Fibroblast of pulmonary artery (primary cell): ENCODE results near the gene ZNF385D.

Source experiments
- DNase-seq: peaks from one replicate; pipeline ENCODE4 v3.0.0-alpha.2; 2010; ENCODE audit warnings: low read depth
- H3K4me3 ChIP-seq: replicated peaks from 2 replicates; pipeline ENCODE4 v1.5.1; 2011; ENCODE audit warnings: low read depth, mild to moderate bottlenecking, control low read depth, low read length, moderate library complexity
- CTCF ChIP-seq: IDR thresholded peaks from 2 replicates; pipeline ENCODE4 v1.5.1; 2011; ENCODE audit warnings: mild to moderate bottlenecking, control low read depth, low read length, inconsistent platforms; ENCODE audit errors: missing control alignments

The ZNF385D gene

GRCh38 chr3:21750831-21751391 lies at the start of gene ZNF385D:
Gene ZNF385D (minus strand): TSS chr3:21751210. CDS start chr3:21750916, 294 bp downstream.
- peak within 1 kb of the TSS; percentile 54 for H3K4me3 ChIP-seq
- DNase-seq, result peak; percentile 56
- no peak for TF ChIP-seq CTCF

- no peak for DNase-seq
- H3K4me3 ChIP-seq, result no peak overlapping the region
- TF ChIP-seq CTCF, result no peak
These were observed 47.5 kb upstream of the ZNF385D start for GRCh38 chr3:21798356-21799088.

- H3K4me3 ChIP-seq, result no peak overlapping the region
- DNase-seq, result no peak
- no peak for TF ChIP-seq CTCF
These were observed 44.9 kb upstream of the ZNF385D start for GRCh38 chr3:21795921-21796320.

GRCh38 chr3:21795152-21795837 lies 44.3 kb upstream of the ZNF385D start:
- no peak for TF ChIP-seq CTCF
- no peak overlapping the region for H3K4me3 ChIP-seq
- no peak for DNase-seq

- H3K4me3 ChIP-seq, result no peak overlapping the region
- TF ChIP-seq CTCF, result no peak
- no peak for DNase-seq
These were observed 43.3 kb upstream of the ZNF385D start for GRCh38 chr3:21794291-21794690.

- DNase-seq, result no peak
- H3K4me3 ChIP-seq, result no peak overlapping the region
- no peak for TF ChIP-seq CTCF
These were observed 41.2 kb upstream of the ZNF385D start for GRCh38 chr3:21792176-21792575.

GRCh38 chr3:21791356-21791755 lies 40.3 kb upstream of the ZNF385D start:
- no peak for TF ChIP-seq CTCF
- H3K4me3 ChIP-seq, result no peak overlapping the region
- no peak for DNase-seq
